Activated naive CD4-positive, alpha-beta T cell treated with Interleukin-2 at 50 U/mL for 16 hours (primary cell): ENCODE results near the gene PI4KA.

Experiments
- DNase-seq: peaks from one replicate; pipeline ENCODE4 v3.0.0-alpha.2; 2020

The PI4KA gene

GRCh38 chr22:20792221-20792965 lies 66.2 kb downstream of the PI4KA start:
- no peak for DNase-seq

GRCh38 chr22:20788627-20789344 lies 69.8 kb downstream of the PI4KA start:
- DNase-seq, result no peak

GRCh38 chr22:20787746-20788626 lies 70.6 kb downstream of the PI4KA start:
- no peak for DNase-seq

GRCh38 chr22:20787223-20787622 lies 71.4 kb downstream of the PI4KA start:
- DNase-seq, result no peak

GRCh38 chr22:20786536-20786979 lies 72.1 kb downstream of the PI4KA start:
- DNase-seq, result no peak

GRCh38 chr22:20786048-20786447 lies 72.6 kb downstream of the PI4KA start:
- DNase-seq, result no peak

GRCh38 chr22:20785415-20785814 lies 73.2 kb downstream of the PI4KA start:
- DNase-seq, result no peak

GRCh38 chr22:20783844-20784723 lies 74.5 kb downstream of the PI4KA start:
- DNase-seq, result peak; percentile 40

GRCh38 chr22:20783300-20783673 lies 75.3 kb downstream of the PI4KA start:
- no peak for DNase-seq

GRCh38 chr22:20782596-20783299 lies 75.9 kb downstream of the PI4KA start:
- no peak for DNase-seq

- no peak for DNase-seq
These were observed 76.5 kb downstream of the PI4KA start for GRCh38 chr22:20782083-20782482.

- peak; percentile 40 for DNase-seq
These were observed 77.2 kb downstream of the PI4KA start for GRCh38 chr22:20781272-20781990.

- DNase-seq, result no peak
These were observed 78.8 kb downstream of the PI4KA start for GRCh38 chr22:20779818-20780158.

- DNase-seq, result no peak
These were observed 79.4 kb downstream of the PI4KA start for GRCh38 chr22:20779014-20779817.

GRCh38 chr22:20777420-20778177 lies 81.0 kb downstream of the PI4KA start:
- no peak for DNase-seq

- no peak for DNase-seq
These were observed 81.8 kb downstream of the PI4KA start for GRCh38 chr22:20776624-20777405.

GRCh38 chr22:20775342-20775895 lies 83.2 kb downstream of the PI4KA start:
- no peak for DNase-seq

- no peak for DNase-seq
These were observed 83.7 kb downstream of the PI4KA start for GRCh38 chr22:20774882-20775281.
